SH-SY5Y (cell line): ENCODE measurements around the gene CENPE.

ENCODE experiments used
- GATA2 ChIP-seq: IDR thresholded peaks from 2 replicates; pipeline ENCODE4 v1.6.1; 2011; ENCODE audit warnings: mild to moderate bottlenecking, low read depth, low read length
- GATA3 ChIP-seq: IDR thresholded peaks from 2 replicates; pipeline ENCODE4 v1.6.1; 2011; ENCODE audit warnings: low read depth, mild to moderate bottlenecking, low read length, moderate library complexity

DNA sequence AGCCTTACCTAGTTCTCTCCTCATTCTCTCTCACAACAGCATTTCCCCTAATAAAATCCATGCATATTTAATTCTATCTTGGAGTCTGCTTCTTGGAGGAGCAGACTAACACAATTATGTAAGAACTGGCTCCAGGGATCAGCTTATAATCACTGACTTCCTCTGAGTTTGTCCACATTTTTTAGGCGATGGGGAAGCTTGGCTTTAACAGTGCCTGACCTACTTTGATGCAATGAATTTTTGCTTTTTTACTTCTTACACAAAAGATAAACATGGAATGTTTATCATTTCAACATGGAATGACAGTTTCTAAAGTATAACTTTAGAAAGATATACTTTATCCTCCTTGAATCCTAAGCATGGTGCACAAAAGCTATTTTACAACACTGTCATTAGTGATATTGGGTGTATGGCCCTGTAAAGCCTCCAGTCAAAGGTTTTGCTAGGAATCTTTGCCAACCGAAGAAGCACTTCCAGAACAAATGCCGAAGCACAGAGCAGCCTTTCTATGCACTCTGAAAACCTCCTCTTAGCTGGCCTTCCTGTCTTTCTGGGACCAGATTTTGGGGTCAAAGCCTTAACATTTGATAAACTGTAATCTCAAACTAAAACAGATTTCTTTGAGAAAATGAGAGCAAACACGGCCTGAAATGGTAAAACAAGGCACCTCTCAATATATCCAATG lies 99.2 kb downstream of the CENPE start:
- TF ChIP-seq GATA3 (no peak), GATA2 (no peak)
